HG02981 (cell line): Measurements from ENCODE around the gene ATP10B.
A peak's percentile ranks its signal among the peaks of the same experiment; 100 is the strongest.
"Not testable (repeated sequence)": the region's sequence is repeated elsewhere in the genome, so short reads cannot be mapped to it uniquely, and the experiment has no call there.

ENCODE experiments used
- ATAC-seq: cut with Tn5 transposase; IDR thresholded peaks from one replicate; pipeline ENCODE4 v1.9.1; 2021; ENCODE audit warnings: mild to moderate bottlenecking, moderate library complexity; ENCODE audit not compliant: unreplicated experiment

Gene ATP10B

DNA sequence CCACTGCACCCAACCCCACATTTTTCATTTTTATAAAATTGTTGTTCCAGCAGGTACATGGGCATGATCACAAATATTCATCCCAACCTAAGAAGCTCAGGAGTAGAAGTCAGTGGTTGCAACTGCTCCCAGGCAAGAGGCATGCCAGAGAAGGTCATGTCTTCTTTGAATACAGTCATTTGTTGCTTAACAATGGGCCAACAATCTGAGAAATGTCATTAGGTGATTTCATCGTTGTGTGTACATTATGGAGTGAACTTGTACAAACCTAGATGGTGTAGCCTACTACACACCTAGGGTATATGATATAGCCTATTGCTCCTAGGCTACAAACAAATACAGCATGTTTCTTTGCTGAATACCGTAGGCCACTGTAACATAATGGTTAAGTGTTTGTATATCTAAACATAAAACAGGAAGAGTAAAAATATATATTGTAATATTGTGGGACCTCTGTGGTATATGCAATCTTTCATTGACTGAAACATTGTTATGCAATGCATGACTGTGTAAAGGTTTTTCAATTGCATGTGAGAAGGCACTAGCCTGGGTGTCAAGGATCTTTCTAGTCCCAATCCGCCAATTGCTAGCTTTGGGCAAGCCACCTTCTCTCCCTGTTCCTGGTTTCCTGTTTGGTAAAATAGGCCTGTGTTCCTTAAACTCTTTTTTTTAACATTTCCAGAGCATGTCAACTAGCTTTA is 27.6 kb downstream of the ATP10B start:
- no peak for ATAC-seq

DNA sequence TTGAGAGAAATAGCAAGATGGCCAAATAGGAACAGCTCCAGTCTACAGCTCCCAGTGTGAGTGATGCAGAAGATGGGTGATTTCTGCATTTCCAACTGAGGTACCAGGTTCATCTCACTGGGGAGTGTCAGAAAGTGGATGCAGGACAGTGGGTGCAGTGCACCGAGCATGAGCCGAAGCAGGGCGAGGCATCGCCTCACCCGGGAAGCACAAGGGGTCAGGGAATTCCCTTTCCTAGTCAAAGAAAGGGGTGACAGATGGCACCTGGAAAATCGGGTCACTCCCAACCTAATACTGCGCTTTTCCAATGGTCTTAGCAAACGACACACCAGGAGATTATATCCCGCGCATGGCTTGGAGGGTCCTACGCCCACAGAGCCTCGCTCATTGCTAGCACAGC is 39.0 kb downstream of the ATP10B start:
- ATAC-seq, result not testable (repeated sequence)

GRCh38 chr5:160805376-160805775 is 46.6 kb downstream of the ATP10B start:
- ATAC-seq, result no peak

GRCh38 chr5:160802592-160802991 is 49.4 kb downstream of the ATP10B start:
- ATAC-seq, result no peak

- no peak for ATAC-seq
Observed at GRCh38 chr5:160800375-160801275, 51.4 kb downstream of the ATP10B start.

DNA sequence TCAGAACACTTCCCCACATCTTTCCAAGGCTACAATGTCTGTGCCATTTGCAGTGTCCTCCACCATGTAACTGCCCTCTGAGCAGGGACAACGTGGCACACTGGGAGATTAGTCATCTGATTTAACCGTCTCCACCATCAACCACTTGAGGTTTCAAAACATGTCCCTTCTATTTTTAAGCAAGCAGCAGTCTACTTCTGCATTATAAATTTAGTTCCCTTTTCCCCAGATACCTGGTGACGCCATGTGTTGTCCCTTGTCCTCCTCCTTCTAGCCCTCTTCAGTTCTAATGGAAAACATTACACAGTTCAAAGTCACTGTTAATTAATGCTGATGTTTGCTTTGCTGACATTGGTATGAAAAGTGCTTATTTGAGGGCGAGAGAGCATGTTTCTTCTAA is 52.8 kb downstream of the ATP10B start:
- ATAC-seq, result peak; percentile 68

DNA sequence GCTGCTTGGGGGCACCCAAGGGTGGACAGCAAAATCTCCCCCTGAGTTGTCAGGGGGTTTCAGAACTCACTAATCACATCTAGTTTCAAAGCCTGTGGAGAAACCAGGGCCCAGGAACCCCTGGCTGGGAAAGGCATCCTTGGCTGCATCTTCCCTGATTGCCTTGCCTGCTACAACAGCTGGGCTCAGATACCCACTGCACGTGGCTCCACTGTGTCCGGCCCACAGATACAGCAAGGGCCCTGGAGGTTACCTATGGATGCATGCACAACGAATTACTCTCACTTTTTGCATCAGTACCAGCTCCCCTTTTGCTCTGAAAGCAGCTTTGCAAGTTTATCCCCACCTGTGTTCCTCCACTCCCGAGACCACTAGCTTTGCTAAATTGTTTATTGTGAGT is 55.0 kb downstream of the ATP10B start:
- ATAC-seq, result no peak

DNA sequence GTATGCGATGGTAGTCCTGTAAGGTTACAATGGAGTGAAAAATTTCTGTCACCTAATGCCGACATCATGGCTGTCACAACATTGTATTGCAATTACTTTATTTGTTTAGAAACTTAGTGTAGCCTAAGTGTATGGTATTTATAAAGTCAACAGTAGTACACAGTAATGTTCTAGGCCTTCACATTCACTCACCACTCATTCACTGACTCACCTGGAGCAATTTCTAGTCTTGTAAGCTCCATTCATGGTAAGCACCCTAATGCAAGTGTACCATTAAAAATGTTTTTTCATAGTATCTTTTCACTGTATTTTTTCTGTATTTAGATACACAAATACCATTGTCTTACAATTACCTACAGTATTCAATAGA is 58.5 kb downstream of the ATP10B start:
- no peak for ATAC-seq

DNA sequence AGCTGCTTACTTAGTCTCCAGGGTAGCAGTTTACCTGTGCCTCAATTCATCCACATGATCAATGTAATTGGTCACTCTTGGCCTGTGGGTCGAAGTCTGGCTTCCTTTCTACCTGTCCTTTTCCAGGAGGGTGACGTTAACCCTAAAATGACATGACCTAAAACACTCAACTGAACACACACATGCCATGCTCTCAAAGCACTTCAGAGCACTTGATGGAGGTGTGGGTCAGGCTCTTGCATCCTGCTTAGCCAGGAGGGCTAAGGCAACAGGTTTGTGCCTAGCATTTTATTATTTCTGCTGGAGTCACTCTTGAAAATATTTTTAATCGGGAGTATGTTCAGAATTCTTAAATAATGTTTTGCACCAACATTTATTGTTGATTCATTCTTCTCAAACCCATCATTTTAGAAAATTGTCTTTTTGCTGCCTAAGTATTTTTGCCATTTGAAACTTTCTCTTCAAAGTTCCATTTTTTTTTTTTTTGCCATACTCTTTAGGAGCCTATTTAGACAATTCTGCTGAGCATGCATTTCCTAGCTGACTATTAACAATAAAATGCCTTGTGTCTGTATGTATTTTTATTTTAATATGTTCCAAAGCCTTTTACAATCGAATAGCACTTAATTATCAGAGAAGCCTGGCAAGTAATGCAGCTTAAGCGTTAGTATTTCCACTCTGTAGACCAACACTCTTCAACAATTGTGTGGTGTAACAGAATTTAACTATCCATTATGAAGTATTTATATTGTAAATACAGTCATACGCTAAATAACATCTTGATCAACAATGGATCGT is 59.1 kb downstream of the ATP10B start:
- ATAC-seq, result no peak

DNA sequence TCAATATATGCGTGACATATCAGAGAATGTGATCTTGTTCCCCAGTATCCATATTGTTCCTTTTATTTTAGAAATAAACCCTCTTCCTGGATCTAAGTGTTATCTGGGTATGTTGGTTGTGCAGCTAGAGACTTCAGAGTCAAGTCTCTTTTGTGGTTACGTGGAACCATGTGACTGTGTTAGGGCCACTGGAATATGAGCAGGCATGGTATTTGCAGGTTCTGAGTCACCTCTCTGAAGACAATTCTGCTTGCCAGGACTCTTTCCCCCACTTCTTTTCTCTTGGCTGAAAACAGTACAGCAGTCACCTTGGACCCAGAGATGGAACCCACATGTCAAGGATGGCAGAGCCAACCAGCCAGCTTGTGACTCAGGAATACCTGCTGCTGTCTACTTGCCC is 59.7 kb downstream of the ATP10B start:
- no peak for ATAC-seq

DNA sequence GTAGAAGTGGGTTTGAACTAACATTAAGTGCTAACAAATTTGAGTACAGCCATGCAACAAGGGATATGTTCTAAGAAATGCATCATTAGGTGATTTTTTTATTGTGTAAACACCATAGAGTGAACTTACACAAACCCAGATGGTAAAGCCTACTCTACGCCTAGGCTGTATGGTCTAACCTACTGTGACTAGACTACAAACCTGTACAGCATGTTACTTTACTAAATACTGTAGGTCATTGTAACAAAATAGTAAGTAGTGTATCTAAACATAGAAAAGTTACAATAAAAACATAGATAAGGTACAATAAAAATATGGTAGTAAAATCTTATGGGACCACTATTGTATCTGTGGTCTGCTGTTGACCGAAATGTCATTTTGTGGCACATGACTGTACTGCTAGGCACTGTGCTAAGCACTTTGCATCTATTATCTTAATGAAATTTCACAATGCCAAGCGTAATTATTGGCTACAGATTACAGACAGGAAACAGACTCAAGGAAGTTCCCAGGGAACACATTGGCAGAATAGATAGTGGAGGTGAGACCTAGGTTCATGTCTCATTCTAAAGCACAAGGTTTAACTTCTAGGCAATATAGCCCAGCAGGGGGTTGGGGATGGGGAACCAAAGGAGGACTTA is 62.7 kb downstream of the ATP10B start:
- no peak for ATAC-seq

DNA sequence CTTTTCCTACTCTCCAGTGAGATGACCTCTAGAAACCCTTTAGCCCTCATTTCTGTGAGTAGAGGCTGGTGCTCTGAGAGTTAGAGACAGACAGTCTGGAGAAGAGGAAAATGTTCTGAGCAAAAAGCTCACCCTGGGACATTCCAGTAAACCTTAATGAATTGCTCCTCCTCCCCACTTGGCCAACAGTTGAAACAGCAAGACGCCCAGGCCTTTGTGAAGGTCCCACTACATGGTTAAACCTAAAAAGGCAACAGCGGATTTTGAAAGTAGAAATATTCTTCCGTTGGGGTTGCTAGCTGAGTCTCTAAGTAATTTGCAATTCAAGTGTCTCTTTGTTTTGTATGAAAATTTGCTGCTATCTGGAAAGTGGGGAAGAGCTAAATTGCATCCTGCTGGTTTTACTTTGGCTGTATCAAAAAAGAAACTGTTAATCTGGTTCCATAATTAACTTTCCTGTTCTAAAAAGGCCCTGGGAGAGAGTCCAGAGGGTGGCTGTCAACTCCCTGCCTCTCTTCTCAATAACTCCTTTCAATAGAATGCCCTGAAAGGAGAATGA is 63.8 kb downstream of the ATP10B start:
- no peak for ATAC-seq

GRCh38 chr5:160787240-160787639 is 64.8 kb downstream of the ATP10B start:
- no peak for ATAC-seq

DNA sequence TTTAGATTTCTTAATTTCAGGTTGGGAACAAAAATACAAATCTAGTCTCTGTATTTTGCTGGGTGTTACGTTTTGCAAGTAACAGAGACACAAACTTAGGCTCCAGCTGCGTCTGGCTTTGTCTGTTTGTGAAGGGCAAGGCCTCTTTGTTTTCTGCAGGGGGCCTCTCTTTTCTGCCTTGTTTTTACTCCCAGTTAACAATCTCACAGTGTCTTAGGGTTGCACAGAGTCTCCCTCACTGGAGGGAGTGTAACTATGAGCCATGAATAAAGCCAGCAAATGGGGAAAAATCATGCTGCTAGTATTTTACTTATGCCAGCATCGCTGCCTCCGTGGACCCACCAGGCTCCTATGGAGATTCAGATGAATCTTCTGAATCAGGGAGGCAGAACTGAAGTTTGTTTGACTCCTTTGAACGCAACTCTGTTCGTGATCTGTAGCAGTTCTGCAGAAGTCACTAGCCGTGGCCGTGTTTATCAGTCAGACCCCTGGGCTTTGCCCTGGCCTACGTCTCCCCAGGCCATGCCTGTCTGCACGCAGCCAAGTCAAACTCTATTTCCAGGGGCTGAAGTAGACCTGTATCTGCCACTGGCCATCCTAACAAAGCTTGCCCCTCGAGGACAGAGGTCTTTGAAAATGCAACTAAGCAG is 77.2 kb downstream of the ATP10B start:
- ATAC-seq, result no peak

DNA sequence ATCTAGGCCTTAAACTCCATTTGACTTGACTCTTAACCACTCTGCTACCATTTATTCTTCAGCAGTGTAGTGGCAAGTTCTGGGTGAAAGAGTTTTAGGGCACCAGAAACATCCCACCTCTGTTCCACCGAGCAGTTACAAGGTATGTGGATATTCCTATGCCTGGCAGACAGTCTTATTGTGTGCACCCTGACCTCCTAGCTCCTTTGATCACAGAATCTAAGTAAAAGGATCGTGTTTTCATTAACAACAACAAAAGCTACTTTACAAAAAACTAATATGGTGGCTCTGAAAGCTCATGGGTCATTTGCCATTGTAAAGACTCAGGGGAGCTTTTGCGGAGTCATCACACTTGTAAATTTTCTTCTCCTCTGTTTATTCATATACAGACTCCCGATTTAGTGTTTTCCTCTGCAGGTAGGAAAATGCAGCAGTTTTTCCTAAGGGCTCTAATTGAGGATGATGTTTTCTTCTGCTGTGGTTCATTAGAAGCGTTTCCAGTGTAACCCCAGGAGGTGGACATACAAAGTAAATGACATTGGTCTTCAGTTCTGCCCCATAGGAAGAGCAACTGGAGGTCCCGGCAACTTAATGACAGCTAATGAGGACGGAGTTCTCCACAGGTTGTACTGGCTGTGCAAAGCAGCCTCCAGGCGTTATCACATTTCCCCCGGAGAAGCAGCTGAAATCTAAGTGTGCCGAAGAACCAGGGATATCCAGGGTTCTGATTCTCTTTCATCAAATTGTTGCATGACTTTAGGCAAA is 78.2 kb downstream of the ATP10B start:
- ATAC-seq, result no peak

DNA sequence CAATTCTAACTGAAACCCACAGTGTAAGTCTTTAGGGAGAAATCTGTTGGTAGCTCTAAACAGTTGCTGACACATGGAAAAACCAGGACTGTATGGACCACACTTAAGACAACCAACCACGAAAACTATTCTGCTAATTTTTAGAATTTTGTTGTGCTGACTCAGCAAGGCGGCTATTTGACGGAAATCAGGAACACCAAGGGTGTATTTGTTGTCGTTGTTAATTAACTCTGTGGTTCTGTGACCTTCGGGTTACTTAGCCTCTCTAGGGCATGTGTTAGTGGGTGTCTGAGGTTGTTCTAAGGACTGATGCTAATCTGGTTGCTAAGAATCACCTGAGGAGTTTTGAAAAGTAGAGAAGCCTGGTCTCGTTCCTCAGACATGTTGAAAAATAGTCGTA is 79.2 kb downstream of the ATP10B start:
- ATAC-seq, result no peak

DNA sequence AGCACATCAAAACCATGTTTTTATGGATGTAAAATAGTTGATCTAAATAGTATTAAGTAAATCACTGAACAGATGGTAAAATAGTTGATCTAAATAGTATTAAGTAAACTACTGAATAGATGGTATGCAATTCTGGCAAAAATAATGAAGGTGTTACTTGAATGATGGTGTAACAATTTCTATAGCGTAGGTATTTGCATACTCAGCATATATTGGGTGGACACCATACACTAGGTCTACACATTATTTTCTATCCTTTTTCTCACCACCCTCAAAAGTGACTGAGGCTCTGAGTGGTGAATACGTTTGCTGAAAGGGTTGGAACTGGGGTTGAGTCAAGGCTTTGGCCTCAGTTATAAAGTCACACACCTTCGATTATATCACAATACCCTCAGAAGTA is 81.3 kb downstream of the ATP10B start:
- ATAC-seq, result no peak

- no peak for ATAC-seq
Observed at GRCh38 chr5:160769301-160769700, 82.7 kb downstream of the ATP10B start.

- no peak for ATAC-seq
Observed at GRCh38 chr5:160767062-160767461, 84.9 kb downstream of the ATP10B start.
